ENCODE measurements around the gene FHOD3. TPM values are rescaled to one million over a fixed set of nuclear protein-coding genes. Genes with fewer than 3 reads are reported as not detected.

The FHOD3 gene
- total and polyA plus RNA-seq, 2 of the 4 experiments (the other 2 are of a cell fraction): 14.6 to 16.0 TPM

- Histone ChIP-seq H3K4ac (ENCODE audit: low read depth, low read length) (no peak overlapping the region), H3K9me1 (ENCODE audit: insufficient read depth, low read length) (peaks cover 12% of the 10 kb centered on the region), H2BK5ac (ENCODE audit: low read depth, low read length, poor library complexity, severe bottlenecking) (no peak overlapping the region), H3K18ac (ENCODE audit: low read depth, low read length) (no peak overlapping the region), H3K4me1 (ENCODE audit: control insufficient read depth, insufficient read depth, low read length) (peaks cover 3% of the 10 kb centered on the region; the same call in 1 of the 2 replicates), H3K9ac (ENCODE audit: low read depth, low read length) (no peak overlapping the region), H3K4me2 (ENCODE audit: low read depth, low read length) (no peak overlapping the region), H3K9me3 (ENCODE audit: control insufficient read depth, insufficient read depth, low read length) (peaks cover 2% of the 10 kb centered on the region), H2BK120ac (ENCODE audit: low read depth, low read length) (no peak overlapping the region), H3K4me3 (ENCODE audit: insufficient read depth, low read depth, low read length) (no peak overlapping the region), H4K20me1 (ENCODE audit: insufficient read depth, low read length) (no peaks in the 10 kb centered on the region), H4K91ac (ENCODE audit: insufficient read depth, low read depth, low read length) (no peak overlapping the region), H2AK5ac (ENCODE audit: low read depth, low read length) (no peak overlapping the region), H2BK15ac (ENCODE audit: low read depth, low read length) (no peak overlapping the region), H3K27ac (ENCODE audit: insufficient read depth, low read length) (no peak overlapping the region), H3K79me1 (ENCODE audit: low read depth in 1 of 2, low read length in 2 of 2) (peaks cover 0 to 1% of the 10 kb centered on the region in 2 experiments; a peak in 2 of 4 replicates), H3K14ac (replicated peaks; ENCODE audit: low read depth, low read length) (no peak overlapping the region), H4K8ac (ENCODE audit: low read depth in 2 of 2, low read length in 2 of 2) (no peak overlapping the region), H4K5ac (ENCODE audit: low read depth, low read length) (no peak overlapping the region), H3K23ac (ENCODE audit: low read depth, low read length) (no peak overlapping the region), H2AK9ac (replicated peaks; ENCODE audit: low read depth, low read length, poor library complexity) (no peak overlapping the region), H3K27me3 (ENCODE audit: control insufficient read depth, insufficient read depth, low read length) (no peaks in the 10 kb centered on the region), H2AFZ (replicated peaks; ENCODE audit: low read length, poor library complexity) (no peak overlapping the region), H2BK20ac (ENCODE audit: low read depth, low read length) (no peak overlapping the region), H3K56ac (ENCODE audit: extremely low read depth, insufficient read depth, low read length) (no peak overlapping the region), H3K36me3 (ENCODE audit: control insufficient read depth, insufficient read depth, low read length) (no peaks in the 10 kb centered on the region)
- dilution Hi-C loops (cut with HindIII; ENCODE audit: low sequenced_read_pairs, unreplicated experiment) (no loop called here), intact Hi-C loops (cut with micrococcal nuclease) (no loop called here), in situ Hi-C loops (cut with MboI; ENCODE audit: low sequenced_read_pairs) (no loop called here)
- CTCF ChIA-PET: interaction anchor here (0.6 to 1.4 kb wide), 3 partner anchors 9 to 198 kb away, joined by 3 to 5 read pairs (median 4); no protein-coding TSS in a partner anchor
- TF ChIP-seq USF2 (IDR thresholded peaks at IDR 0.05; ENCODE audit: low read depth, low read length) (no peak), ELK1 (IDR thresholded peaks at IDR 0.05; ENCODE audit: borderline replicate concordance, low read depth, low read length) (no peak), FOS (IDR thresholded peaks at IDR 0.05; ENCODE audit: low read depth, low read length) (0 out of 2 replicates have a peak, but pooled peaks have one; percentile 20), NFE2L2 (IDR thresholded peaks at IDR 0.05; ENCODE audit: low read depth, low read length) (no peak), CEBPB (IDR thresholded peaks at IDR 0.05; ENCODE audit: low read depth, low read length) (peak; percentile 75)
- no CpG with 5 or more reads among the region's 1 CpG for WGBS, 2 experiments (ENCODE audit: extremely low coverage in 2 of 2, insufficient read length in 1 of 2)
- POLR2A ChIA-PET (ENCODE audit: unreplicated experiment): no interaction called here
- BruUV-seq (replicated peaks): no TSS peak
- ATAC-seq (ENCODE audit: low read depth) (no peak), DNase-seq (peak; percentile 65)
These were observed 3.5 kb upstream of the FHOD3 start for GRCh38 chr18:36294031-36294430.

All from IMR-90 (cell line).